GM21526 (cell line): ENCODE measurements around the gene NOD1.
"Not testable (repeated sequence)": the region's sequence is repeated elsewhere in the genome, so short reads cannot be mapped to it uniquely, and the experiment has no call there.

Experiments used
- ATAC-seq: cut with Tn5 transposase; IDR thresholded peaks from one replicate; pipeline ENCODE4 v1.9.1; 2021; ENCODE audit warnings: moderate library complexity; ENCODE audit not compliant: unreplicated experiment, low FRiP score

Gene NOD1

GRCh38 chr7:30423788-30424505 lies 54.6 kb downstream of the NOD1 start:
- ATAC-seq = no peak

DNA sequence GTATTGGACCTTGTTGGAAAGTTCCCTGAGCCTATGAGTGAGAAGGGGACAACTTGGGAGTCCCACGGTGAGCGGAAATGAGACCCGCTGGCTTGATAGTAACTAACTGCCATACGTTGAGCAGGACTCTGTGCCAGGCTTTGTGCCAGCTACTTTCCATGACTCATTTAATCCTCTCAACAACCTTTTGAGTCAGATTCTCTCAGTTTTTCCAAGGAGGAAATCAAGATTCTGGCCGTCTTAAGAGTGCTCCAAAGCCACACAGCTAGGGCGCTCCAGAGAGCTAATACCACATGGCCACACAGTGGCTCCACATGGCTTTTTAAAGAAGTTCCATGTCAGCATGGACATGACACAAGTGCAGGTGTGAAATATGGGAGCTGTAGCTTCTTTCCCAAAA lies 55.7 kb downstream of the NOD1 start:
- ATAC-seq = no peak

- ATAC-seq = no peak
Observed at GRCh38 chr7:30421647-30422196, 56.9 kb downstream of the NOD1 start.

DNA sequence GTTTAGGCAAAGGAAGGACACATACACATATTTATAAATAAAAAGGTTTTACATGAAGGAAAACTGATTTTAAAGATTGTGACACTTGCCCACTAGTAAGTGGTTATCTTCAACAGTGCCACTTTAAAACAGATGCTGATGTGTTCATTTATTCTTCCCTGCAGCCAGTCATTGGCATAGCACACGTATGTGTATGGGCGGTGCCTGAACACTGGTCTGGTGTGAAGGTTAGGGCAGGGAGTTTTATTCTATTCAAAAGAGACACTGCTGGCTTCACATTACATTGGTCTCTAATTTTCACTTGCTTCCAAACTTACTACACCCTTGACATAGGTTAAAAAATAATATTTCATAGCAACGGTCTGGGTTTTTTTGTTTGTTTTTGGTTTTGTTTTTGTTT lies 57.9 kb downstream of the NOD1 start:
- no peak for ATAC-seq

GRCh38 chr7:30420080-30420479 lies 58.5 kb downstream of the NOD1 start:
- ATAC-seq = not testable (repeated sequence)

GRCh38 chr7:30413864-30414263 lies 64.7 kb downstream of the NOD1 start:
- no peak for ATAC-seq

GRCh38 chr7:30412782-30413504 lies 65.6 kb downstream of the NOD1 start:
- no peak for ATAC-seq

DNA sequence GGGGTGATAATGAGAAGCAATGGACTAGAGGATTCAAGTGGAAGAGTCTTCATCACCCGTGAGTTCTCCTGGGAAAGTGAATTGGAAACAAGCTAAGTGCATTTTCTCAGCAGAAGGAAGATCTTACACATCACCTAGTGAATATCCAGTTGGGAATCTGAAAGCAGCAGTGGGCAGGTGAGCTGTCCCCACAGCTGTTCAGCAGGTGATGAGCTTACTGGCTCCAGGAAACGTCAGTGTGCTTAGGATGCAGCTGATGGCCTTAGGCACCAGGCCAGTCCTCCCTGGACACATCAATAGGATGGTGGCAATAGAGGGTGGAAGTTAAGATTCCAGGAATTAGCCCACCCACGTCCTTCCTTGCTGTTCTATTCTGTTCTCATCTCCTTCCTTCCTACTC lies 66.7 kb downstream of the NOD1 start:
- no peak for ATAC-seq

DNA sequence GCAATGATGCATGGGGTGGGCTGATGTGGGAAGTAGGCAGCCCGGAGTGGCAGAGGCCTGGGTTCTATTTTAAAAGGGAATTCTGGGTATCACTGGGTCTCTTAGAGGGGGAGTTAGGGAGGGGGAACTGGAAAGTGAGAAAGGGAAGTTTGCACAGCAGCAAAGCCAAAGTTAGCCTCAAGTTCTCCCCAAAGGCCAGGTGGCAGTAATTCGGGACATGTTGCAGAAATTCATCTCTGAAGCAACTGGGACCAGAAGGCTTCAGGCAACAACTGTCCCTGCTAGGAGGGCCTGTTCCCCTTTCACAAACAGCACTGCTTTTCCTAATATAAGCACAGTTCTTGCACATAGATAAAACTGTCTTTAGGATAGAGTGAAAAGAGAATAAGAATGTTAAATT lies 67.4 kb downstream of the NOD1 start:
- ATAC-seq = no peak

GRCh38 chr7:30406664-30407425 lies 71.7 kb downstream of the NOD1 start:
- ATAC-seq = no peak

DNA sequence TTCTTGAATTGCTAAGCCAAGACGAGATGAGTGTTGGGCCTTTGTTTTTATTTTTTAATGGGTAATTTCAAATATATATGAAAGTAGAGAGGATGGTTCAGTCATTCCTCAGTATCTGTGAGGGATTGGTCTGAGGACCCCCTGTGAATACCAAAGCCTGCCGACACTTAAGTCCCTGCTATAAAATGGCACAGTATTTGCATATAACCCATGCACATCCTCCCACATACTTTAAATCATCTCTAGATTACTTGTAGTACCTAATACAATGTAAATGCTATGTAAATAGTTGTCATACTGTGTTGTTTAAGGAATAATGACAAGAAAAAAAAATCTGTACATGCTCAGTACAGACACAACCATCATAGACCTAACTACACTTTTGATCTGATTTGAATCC lies 73.4 kb downstream of the NOD1 start:
- no peak for ATAC-seq

DNA sequence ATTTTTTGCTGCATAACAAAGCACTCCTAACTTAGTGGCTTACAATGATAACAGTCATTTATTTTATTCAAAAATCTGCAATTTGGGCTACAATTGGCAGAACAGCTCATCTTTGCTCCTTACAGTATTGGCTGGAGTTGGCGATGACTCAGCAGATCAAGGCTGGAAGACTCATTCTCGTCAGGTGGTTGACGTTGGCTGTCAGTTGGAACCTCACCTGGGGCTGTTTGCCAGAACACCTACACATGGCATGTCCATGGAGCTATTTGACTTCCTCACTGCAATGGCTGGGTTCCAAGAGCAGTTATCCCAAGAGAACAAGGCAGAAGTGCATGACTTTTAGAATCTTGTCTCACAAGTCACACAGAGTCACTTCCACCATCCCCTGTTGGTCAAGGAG lies 75.1 kb downstream of the NOD1 start:
- no peak for ATAC-seq

DNA sequence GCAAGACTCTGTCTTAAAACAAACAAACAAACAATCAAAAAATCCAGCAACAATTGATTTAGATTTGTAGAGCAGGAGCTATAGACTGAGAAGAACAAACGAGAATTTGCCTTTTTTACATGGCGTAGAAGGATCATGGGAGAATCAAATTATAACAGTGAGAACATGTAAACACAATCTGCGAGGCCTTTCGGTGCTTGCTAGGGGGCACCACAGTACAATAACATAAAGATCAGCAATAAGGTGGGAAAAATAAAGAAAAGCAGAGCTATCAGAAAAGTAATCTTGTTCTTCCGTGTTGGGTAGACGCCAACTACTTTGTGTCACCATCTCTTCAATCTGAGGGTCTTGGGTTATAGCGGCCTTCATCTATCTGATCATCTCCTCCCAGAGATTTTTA lies 82.2 kb downstream of the NOD1 start:
- no peak for ATAC-seq

- no peak for ATAC-seq
Observed at GRCh38 chr7:30395676-30396075, 82.9 kb downstream of the NOD1 start.

GRCh38 chr7:30391806-30392205 lies 86.8 kb downstream of the NOD1 start:
- no peak for ATAC-seq

- no peak for ATAC-seq
Observed at GRCh38 chr7:30390736-30391636, 87.6 kb downstream of the NOD1 start.

DNA sequence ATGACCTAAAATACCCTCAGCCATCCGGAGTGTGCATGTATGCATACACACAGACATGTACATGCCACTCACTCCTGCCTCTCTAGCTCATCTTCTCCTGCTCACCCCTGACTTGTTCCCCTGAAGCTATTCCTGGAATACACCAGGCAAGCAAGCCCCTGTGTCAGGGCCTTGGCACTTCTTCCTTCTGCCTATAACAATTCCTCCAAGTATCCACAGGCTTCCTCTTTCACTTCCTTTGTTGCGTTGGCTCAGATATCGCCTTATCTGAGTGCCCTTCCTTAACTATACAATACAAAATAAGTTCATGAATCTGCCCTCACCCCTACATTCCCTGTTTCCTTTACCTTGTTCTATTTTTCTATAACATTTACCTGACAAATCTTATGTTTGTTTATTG lies 88.8 kb downstream of the NOD1 start:
- ATAC-seq = no peak

DNA sequence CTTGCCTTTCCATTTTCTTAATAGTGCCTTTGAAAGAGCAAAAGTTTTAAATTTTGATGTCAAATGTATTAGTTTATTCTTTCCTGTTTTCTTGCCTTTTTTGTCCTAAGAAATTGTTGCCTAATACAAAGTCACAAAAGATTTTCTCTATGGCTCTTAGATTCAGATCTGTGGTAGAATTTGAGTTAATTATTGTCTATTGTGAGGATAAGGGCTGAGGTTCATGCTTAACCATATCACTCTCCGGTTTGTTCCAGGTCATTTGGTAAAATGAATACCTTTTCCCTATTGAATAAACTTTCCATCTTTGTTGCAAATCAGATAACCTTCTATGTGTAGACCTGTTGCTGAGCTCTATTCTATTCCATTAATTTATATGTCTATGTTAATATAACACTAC lies 96.0 kb downstream of the NOD1 start:
- ATAC-seq = no peak

DNA sequence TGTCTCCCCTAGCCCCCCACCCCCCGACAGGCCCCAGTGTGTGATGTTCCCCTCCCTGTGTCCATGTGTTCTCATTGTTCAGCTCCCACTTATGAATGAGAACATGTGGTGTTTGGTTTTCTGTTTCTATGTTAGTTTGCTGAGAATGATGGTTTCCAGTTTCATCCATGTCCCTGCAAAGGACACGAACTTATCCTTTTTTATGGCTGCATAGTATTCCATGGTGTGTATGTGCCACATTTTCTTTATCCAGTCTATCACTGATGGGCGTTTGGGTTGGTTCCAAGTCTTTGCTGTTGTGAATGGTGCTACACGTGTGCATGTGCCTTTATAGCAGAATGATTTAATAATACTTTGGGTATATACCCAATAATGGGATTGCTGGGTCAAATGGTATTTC lies 97.8 kb downstream of the NOD1 start:
- ATAC-seq = not testable (repeated sequence)

DNA sequence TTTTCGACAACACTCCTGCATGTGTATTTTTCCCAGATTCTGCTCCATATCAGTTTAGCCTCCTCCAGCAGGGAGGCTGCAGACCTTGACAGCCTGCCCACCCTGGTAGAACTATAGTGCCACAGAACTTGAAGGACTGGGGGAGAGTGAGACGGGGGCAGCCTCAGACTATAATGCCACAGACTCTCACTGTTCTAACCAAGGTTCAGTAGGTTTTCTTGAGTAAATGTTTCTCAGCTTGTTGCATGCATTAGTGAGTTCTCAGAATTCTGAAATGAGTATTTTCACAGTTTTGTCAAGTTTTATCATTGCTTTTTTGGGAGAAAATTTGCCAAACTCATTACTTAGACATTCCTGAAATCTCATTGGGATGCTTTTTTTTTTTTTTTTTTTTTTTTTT lies 98.3 kb downstream of the NOD1 start:
- no peak for ATAC-seq
